Measurements from ENCODE around the gene GPR151. TPM values are rescaled to one million over a fixed set of nuclear protein-coding genes. Genes with fewer than 3 reads are reported as not detected.

The GPR151 gene
- polyA plus RNA-seq, 1 donor (not counting 4 experiments of a cell fraction or from before 2014, with no cell fraction given), result not detected

DNA sequence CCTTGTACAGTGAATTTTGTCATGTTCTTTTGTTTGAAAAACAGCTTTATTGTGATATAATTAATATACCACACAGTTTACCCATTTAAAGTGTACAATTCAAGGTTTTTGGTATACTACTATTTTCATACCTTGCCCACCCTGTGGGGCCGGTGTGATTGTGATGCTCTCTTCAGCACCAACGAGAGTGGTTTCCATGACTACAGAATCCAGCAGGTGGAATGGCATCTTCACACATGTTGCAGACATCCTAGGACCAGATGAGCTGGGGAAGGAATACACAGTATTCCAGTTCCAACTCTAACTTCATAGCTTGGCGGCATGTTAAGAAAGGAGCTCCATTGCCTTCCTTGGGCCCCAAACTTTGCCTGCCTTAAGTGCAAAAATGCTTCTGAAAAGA, 7.7 kb upstream of the GPR151 start:
- no peaks in the 10 kb centered on the region for H3K9me1 ChIP-seq (ENCODE audit: control insufficient read depth, extremely low read depth, insufficient read depth, low read length)
- no peaks in the 10 kb centered on the region for H3K79me2 ChIP-seq (ENCODE audit: control insufficient read depth, insufficient read depth, low read length)
- no peak overlapping the region for H3K9ac ChIP-seq (ENCODE audit: control insufficient read depth, extremely low read depth, insufficient read depth, low read length)
- H3K27ac ChIP-seq (ENCODE audit: control insufficient read depth, insufficient read depth, low read length), result no peak overlapping the region
- no peaks in the 10 kb centered on the region for H3K27me3 ChIP-seq (ENCODE audit: control insufficient read depth, extremely low read depth, insufficient read depth, low read length)
- dilution Hi-C loops (cut with MboI; ENCODE audit: extremely low pct_ligation_motif_present, low sequenced_read_pairs), result no loop called here
- peaks cover 12% of the 10 kb centered on the region for H3K4me1 ChIP-seq (ENCODE audit: control insufficient read depth, extremely low read depth, insufficient read depth, low read length)
- H4K20me1 ChIP-seq (ENCODE audit: control insufficient read depth, extremely low read depth, insufficient read depth, low read length), result no peaks in the 10 kb centered on the region
- TF ChIP-seq, protein P1, sequence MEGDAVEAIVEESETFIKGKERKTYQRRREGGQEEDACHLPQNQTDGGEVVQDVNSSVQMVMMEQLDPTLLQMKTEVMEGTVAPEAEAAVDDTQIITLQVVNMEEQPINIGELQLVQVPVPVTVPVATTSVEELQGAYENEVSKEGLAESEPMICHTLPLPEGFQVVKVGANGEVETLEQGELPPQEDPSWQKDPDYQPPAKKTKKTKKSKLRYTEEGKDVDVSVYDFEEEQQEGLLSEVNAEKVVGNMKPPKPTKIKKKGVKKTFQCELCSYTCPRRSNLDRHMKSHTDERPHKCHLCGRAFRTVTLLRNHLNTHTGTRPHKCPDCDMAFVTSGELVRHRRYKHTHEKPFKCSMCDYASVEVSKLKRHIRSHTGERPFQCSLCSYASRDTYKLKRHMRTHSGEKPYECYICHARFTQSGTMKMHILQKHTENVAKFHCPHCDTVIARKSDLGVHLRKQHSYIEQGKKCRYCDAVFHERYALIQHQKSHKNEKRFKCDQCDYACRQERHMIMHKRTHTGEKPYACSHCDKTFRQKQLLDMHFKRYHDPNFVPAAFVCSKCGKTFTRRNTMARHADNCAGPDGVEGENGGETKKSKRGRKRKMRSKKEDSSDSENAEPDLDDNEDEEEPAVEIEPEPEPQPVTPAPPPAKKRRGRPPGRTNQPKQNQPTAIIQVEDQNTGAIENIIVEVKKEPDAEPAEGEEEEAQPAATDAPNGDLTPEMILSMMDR (optimal IDR thresholded peaks at IDR 0.05 in 1 of 3, IDR thresholded peaks at IDR 0.05 in 1 of 3, conservative IDR thresholded peaks at IDR 0.05 in 1 of 3; ENCODE audit: extremely low read depth in 1 of 3, insufficient read depth in 2 of 3, low read length in 3 of 3), result no peak
- no peak for TF ChIP-seq EZH2 (IDR thresholded peaks at IDR 0.05; ENCODE audit: low read length)
- no peak overlapping the region for H3K4me3 ChIP-seq (ENCODE audit: control insufficient read depth in 2 of 3, extremely low read depth in 1 of 3, insufficient read depth in 2 of 3, low read depth in 1 of 3, low read length in 3 of 3)
- H3K36me3 ChIP-seq (ENCODE audit: control insufficient read depth in 2 of 2, extremely low read depth in 1 of 2, insufficient read depth in 2 of 2, low read length in 2 of 2), result no peaks in the 10 kb centered on the region
- H2AFZ ChIP-seq (ENCODE audit: control insufficient read depth, low read length), result no peak overlapping the region
- no peak for DNase-seq (ENCODE audit: low read depth, low spot score)
- H3K4me2 ChIP-seq (ENCODE audit: control insufficient read depth, extremely low read depth, insufficient read depth, low read depth, low read length), result no peak overlapping the region
- FAIRE-seq, result no peak
- no peaks in the 10 kb centered on the region for H3K9me3 ChIP-seq (ENCODE audit: control insufficient read depth, low read depth, low read length)

DNA sequence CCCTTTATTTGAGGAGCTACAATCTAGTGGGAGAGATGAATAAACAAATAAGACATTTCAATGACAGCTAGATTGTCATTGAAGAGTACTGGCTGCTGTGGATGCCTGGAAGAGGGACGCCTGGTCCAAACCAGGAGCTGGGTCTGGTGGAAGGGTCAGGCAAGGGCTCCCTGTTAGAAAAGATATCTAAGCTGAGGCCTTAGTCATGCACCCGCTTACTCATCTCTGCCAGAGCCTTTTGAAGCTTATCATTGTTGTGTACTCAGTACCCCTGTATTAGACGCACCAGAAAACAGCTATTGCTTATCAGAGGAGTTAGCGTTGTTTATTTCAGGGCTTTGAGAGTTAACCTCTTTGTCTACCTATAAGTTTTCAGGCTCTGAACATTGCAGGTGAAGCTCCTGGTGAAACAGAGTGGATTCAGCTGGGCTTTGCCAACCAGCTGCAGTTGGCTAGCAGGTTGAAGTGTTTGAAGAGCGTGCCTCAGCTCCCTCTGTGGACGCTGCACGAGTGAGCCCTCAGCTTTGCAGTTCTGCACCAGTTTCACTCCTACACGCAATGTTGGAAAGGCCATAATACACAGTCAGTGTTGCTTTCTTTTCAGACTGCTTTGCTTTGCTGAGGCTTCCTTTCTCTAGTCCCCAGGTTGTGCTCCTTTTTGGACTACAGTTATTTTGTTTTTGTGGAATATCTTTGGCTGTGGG, 5.6 kb upstream of the GPR151 start:
- Histone ChIP-seq H3K79me2 (ENCODE audit: control insufficient read depth, insufficient read depth, low read length) (no peaks in the 10 kb centered on the region), H2AFZ (ENCODE audit: control insufficient read depth, low read length) (no peak overlapping the region), H3K4me2 (ENCODE audit: control insufficient read depth, extremely low read depth, insufficient read depth, low read depth, low read length) (no peak overlapping the region), H3K9me3 (ENCODE audit: control insufficient read depth, low read depth, low read length) (no peaks in the 10 kb centered on the region), H3K4me1 (ENCODE audit: control insufficient read depth, extremely low read depth, insufficient read depth, low read length) (no peaks in the 10 kb centered on the region), H3K9me1 (ENCODE audit: control insufficient read depth, extremely low read depth, insufficient read depth, low read length) (no peaks in the 10 kb centered on the region), H3K27me3 (ENCODE audit: control insufficient read depth, extremely low read depth, insufficient read depth, low read length) (no peaks in the 10 kb centered on the region), H3K4me3 (ENCODE audit: control insufficient read depth in 2 of 3, extremely low read depth in 1 of 3, insufficient read depth in 2 of 3, low read depth in 1 of 3, low read length in 3 of 3) (no peak overlapping the region), H3K9ac (ENCODE audit: control insufficient read depth, extremely low read depth, insufficient read depth, low read length) (no peak overlapping the region), H3K27ac (ENCODE audit: control insufficient read depth, insufficient read depth, low read length) (no peak overlapping the region), H4K20me1 (ENCODE audit: control insufficient read depth, extremely low read depth, insufficient read depth, low read length) (no peaks in the 10 kb centered on the region), H3K36me3 (ENCODE audit: control insufficient read depth in 2 of 2, extremely low read depth in 1 of 2, insufficient read depth in 2 of 2, low read length in 2 of 2) (no peaks in the 10 kb centered on the region)
- TF ChIP-seq, protein P1 (optimal IDR thresholded peaks at IDR 0.05 in 1 of 3, IDR thresholded peaks at IDR 0.05 in 1 of 3, conservative IDR thresholded peaks at IDR 0.05 in 1 of 3; ENCODE audit: extremely low read depth in 1 of 3, insufficient read depth in 2 of 3, low read length in 3 of 3), result no peak
- TF ChIP-seq EZH2 (IDR thresholded peaks at IDR 0.05; ENCODE audit: low read length), result no peak
- DNase-seq (ENCODE audit: low read depth, low spot score) (no peak), FAIRE-seq (no peak)
- dilution Hi-C loops (cut with MboI; ENCODE audit: extremely low pct_ligation_motif_present, low sequenced_read_pairs), result no loop called here
